GM23338 (cell line): ENCODE results near the gene HOATZ. TPM values are rescaled to one million over a fixed set of nuclear protein-coding genes. Genes with fewer than 3 reads are reported as not detected.

Source experiments
- ATAC-seq: fragments of 200-7000 bp; cut with Tn5 transposase; 3 replicates; pipeline ENCODE4 v1.9.1; 2020
- DNase-seq: peaks from one replicate; pipeline ENCODE4 v3.0.0-alpha.2; 2015; ENCODE audit warnings: low spot score
- H2AFZ ChIP-seq: fragments of 200-600 bp; sonication (generic); 2 replicates; pipeline ENCODE4 v1.8.0; 2016; ENCODE audit warnings: antibody characterized with exemption, mild to moderate bottlenecking, moderate library complexity
- H3F3A ChIP-seq: fragments of 200-600 bp; sonication (generic); replicated peaks from 2 replicates; pipeline ENCODE4 v1.8.0; 2017; ENCODE audit warnings: antibody characterized with exemption, mixed run types, low read depth
- H3K27ac ChIP-seq: fragments of 200-600 bp; sonication (generic); 2 replicates; pipeline ENCODE4 v1.6.1; 2016; ENCODE audit warnings: low read depth
- H3K27me3 ChIP-seq: fragments of 200-600 bp; sonication (generic); 2 replicates; pipeline ENCODE4 v1.8.0; 2016; ENCODE audit warnings: mild to moderate bottlenecking, mixed run types, moderate library complexity; ENCODE audit not compliant: insufficient read depth
- H3K36me3 ChIP-seq: fragments of 200-600 bp; sonication (generic); 2 replicates; pipeline ENCODE4 v1.8.0; 2016; ENCODE audit warnings: mild to moderate bottlenecking; ENCODE audit not compliant: insufficient read depth
- H3K4me1 ChIP-seq: fragments of 200-600 bp; sonication (generic); 2 replicates; pipeline ENCODE4 v1.8.0; 2016; ENCODE audit warnings: mild to moderate bottlenecking, moderate library complexity; ENCODE audit not compliant: insufficient read depth
- H3K4me2 ChIP-seq: fragments of 200-600 bp; sonication (generic); 2 replicates; pipeline ENCODE4 v1.7.1; 2017; ENCODE audit warnings: mixed run types
- H3K4me3 ChIP-seq: fragments of 200-600 bp; sonication (generic); 2 replicates; pipeline ENCODE4 v1.6.1; 2016; ENCODE audit warnings: mixed run types
- H3K79me2 ChIP-seq: fragments of 200-600 bp; sonication (generic); replicated peaks from 2 replicates; pipeline ENCODE4 v1.8.0; 2017; ENCODE audit warnings: mild to moderate bottlenecking; ENCODE audit not compliant: insufficient read depth
- H3K9me2 ChIP-seq: fragments of 200-600 bp; sonication (generic); 2 replicates; pipeline ENCODE4 v1.8.0; 2017; ENCODE audit not compliant: insufficient read depth
- H4K20me1 ChIP-seq: fragments of 200-600 bp; sonication (generic); replicated peaks from 2 replicates; pipeline ENCODE4 v1.8.0; 2017; ENCODE audit warnings: mild to moderate bottlenecking; ENCODE audit not compliant: insufficient read depth
- H3K27ac Mint-ChIP-seq: 2 replicates; pipeline ENCODE4 v1.8.0; 2020; ENCODE audit warnings: inconsistent platforms, mild to moderate bottlenecking, moderate library complexity, mixed read lengths
- H3K27me3 Mint-ChIP-seq: 3 replicates; pipeline ENCODE4 v1.8.0; 2022; ENCODE audit warnings: low read depth, mild to moderate bottlenecking, moderate library complexity, mixed read lengths, inconsistent platforms; ENCODE audit not compliant: insufficient read depth, poor library complexity
- H3K36me3 Mint-ChIP-seq: 3 replicates; pipeline ENCODE4 v1.8.0; 2021; ENCODE audit warnings: low read depth, mild to moderate bottlenecking, inconsistent platforms, moderate library complexity, mixed read lengths
- H3K4me1 Mint-ChIP-seq: 3 replicates; pipeline ENCODE4 v1.8.0; 2020; ENCODE audit warnings: mild to moderate bottlenecking, inconsistent platforms, mixed read lengths
- H3K4me3 Mint-ChIP-seq: 3 replicates; pipeline ENCODE4 v1.8.0; 2021; ENCODE audit warnings: moderate library complexity, mild to moderate bottlenecking, inconsistent platforms, mixed read lengths
- H3K9me3 Mint-ChIP-seq: 3 replicates; pipeline ENCODE4 v1.8.0; 2020; ENCODE audit warnings: moderate library complexity, mild to moderate bottlenecking, inconsistent platforms, mixed read lengths
- CTCF ChIP-seq, 2 experiments: fragments of 200-600 bp in 1 of 2; sonication (generic) in 1 of 2; conservative IDR thresholded peaks; 2 replicates each; pipeline versions ENCODE4 v1.5.1 to v1.6.1; 2016 to 2017; ENCODE audit warnings: antibody characterized with exemption in 2 of 2, low read depth in 2 of 2, mild to moderate bottlenecking in 2 of 2, moderate library complexity in 1 of 2
- EZH2 ChIP-seq: fragments of 200-600 bp; sonication (generic); IDR thresholded peaks from one replicate; pipeline ENCODE4 v1.8.0; 2017; ENCODE audit warnings: antibody characterized with exemption, mild to moderate bottlenecking, low read depth; ENCODE audit not compliant: unreplicated experiment
- EZH2phosphoT487 ChIP-seq: fragments of 200-600 bp; sonication (generic); IDR thresholded peaks from one replicate; pipeline ENCODE4 v1.8.1; 2018; ENCODE audit warnings: antibody characterized with exemption; ENCODE audit not compliant: unreplicated experiment
- NANOG ChIP-seq: IDR thresholded peaks from 2 replicates; pipeline ENCODE4 v1.6.1; 2016; ENCODE audit warnings: antibody characterized with exemption, borderline replicate concordance
- REST ChIP-seq: IDR thresholded peaks from one replicate; pipeline ENCODE4 v1.6.1; 2018; ENCODE audit warnings: antibody characterized with exemption; ENCODE audit not compliant: unreplicated experiment
- STAT1 ChIP-seq: IDR thresholded peaks from one replicate; pipeline ENCODE4 v1.6.1; 2016; ENCODE audit warnings: antibody characterized with exemption; ENCODE audit not compliant: unreplicated experiment
- ZNF114 ChIP-seq: fragments of 250-450 bp; sonication (Bioruptor Pico); IDR thresholded peaks from 2 replicates; pipeline ENCODE4 v1.5.0; 2020; ENCODE audit warnings: mild to moderate bottlenecking, moderate library complexity
- microRNA counts: library from miRNA; unstranded; fragments of <30 nt; microRNA quantifications from one replicate; lab custom pipeline; 2017
- microRNA-seq: library from miRNA; unstranded; fragments of <30 nt; microRNA quantifications from one replicate; pipeline ENCODE4, GENCODE V29; 2017
- polyA plus RNA-seq: library from polyadenylated mRNA; unstranded; fragments of >200 nt; fragmentation: Nextera tagmentation; extraction: Ambion mirVana; gene quantifications from 2 replicates; pipeline ENCODE4 v1.2.1, GENCODE V29; 2016
- small RNA-seq: library from RNA; depleted of rRNA; stranded (forward); fragments of <200 nt; gene quantifications from one replicate; pipeline ENCODE3, GENCODE V24; 2014; ENCODE audit warnings: low replicate concordance
- total RNA-seq: library from RNA; depleted of rRNA; stranded (reverse); fragments of >200 nt; shearing (Covaris generic); gene quantifications from 2 replicates; pipeline ENCODE4 v1.2.3, GENCODE V29; 2014; rRNA removed

The HOATZ gene
- total and polyA plus RNA-seq, 2 experiments from 2014 or later: not detected

- H3K27me3 ChIP-seq: no peaks in the 10 kb centered on the region
- H3K4me1 Mint-ChIP-seq: peaks cover 6% of the 10 kb centered on the region
- H3K36me3 Mint-ChIP-seq: no peaks in the 10 kb centered on the region
- no peaks in the 10 kb centered on the region for H3K79me2 ChIP-seq
- H3K4me3 ChIP-seq: no peak overlapping the region
- no peaks in the 10 kb centered on the region for H3F3A ChIP-seq
- no peaks in the 10 kb centered on the region for H3K27me3 Mint-ChIP-seq
- no peak overlapping the region for H2AFZ ChIP-seq
- no peak overlapping the region for H3K4me3 Mint-ChIP-seq
- peaks cover 3% of the 10 kb centered on the region; the same call in 1 of the 2 replicates for H3K4me1 ChIP-seq
- ATAC-seq (peak; percentile 70), DNase-seq (peak; percentile 87)
- no peaks in the 10 kb centered on the region; the same call in 2 of the 3 replicates for H3K9me3 Mint-ChIP-seq
- no peaks in the 10 kb centered on the region for H4K20me1 ChIP-seq
- H3K27ac ChIP-seq: no peak overlapping the region
- no peaks in the 10 kb centered on the region for H3K9me2 ChIP-seq
- TF ChIP-seq NANOG (no peak), REST (no peak), EZH2phosphoT487 (no peak), STAT1 (no peak), CTCF (conservative IDR thresholded peaks at IDR 0.05; ENCODE audit: low read depth in 2 of 2) (peak; percentile 69 to 83), ZNF114 (no peak), EZH2 (no peak)
- H3K36me3 ChIP-seq: no peaks in the 10 kb centered on the region
- H3K27ac Mint-ChIP-seq: no peak overlapping the region
- no peak overlapping the region for H3K4me2 ChIP-seq
These were observed 71.8 kb downstream of the HOATZ start for GRCh38 chr11:111586388-111586831.

MicroRNA genes within 50 kb of the gene (microRNA counts, 767-probe panel; counts per million panel counts)
- microRNA hsa-miR-34b-3p (lab: Ali Mortazavi, UCI) (not detected), microRNA hsa-miR-34c-3p (lab: Ali Mortazavi, UCI) (not detected), microRNA hsa-miR-34c-5p (lab: Ali Mortazavi, UCI) (not detected)

Small RNAs within 50 kb of the gene (microRNA-seq; reads per million reads assigned to microRNA genes)
- gene MIR34B: 5.1 reads per million, percentile 21 among the genes with 10 or more reads in this experiment
- gene MIR34C: 93.0 reads per million, percentile 63 among the genes with 10 or more reads in this experiment

Small RNAs within 50 kb of the gene (small RNA-seq; reads per million reads assigned to genes)
- 0.25 reads per million, percentile 4 among the genes with 10 or more reads in this experiment for gene MIR34B
- 6.3 reads per million, percentile 94 among the genes with 10 or more reads in this experiment for gene MIR34C

Other genes with a start within 250 kb of the HOATZ start
- gene POU2AF3, start 216.2 kb upstream of the HOATZ start, total RNA-seq: 2.7 and 5.2 TPM in 2 replicates
- gene POU2AF3, start 216.2 kb upstream of the HOATZ start, polyA plus RNA-seq: 2.1 and 3.4 TPM in 2 replicates
- not detected in 2 replicates for gene POU2AF1, start 135.5 kb upstream of the HOATZ start, total RNA-seq
- not detected in 2 replicates for gene POU2AF1, start 135.5 kb upstream of the HOATZ start, polyA plus RNA-seq
- gene BTG4, start 2.4 kb upstream of the HOATZ start, total RNA-seq: 0.31 TPM in 1 of 2 replicates, not detected in the other
- gene BTG4, start 2.4 kb upstream of the HOATZ start, polyA plus RNA-seq: 0.21 TPM in 1 of 2 replicates, not detected in the other
- 4.3 and 6.8 TPM in 2 replicates for gene LAYN, start 25.9 kb downstream of the HOATZ start, total RNA-seq
- gene LAYN, start 25.9 kb downstream of the HOATZ start, polyA plus RNA-seq: 6.8 and 7.9 TPM in 2 replicates
- 6.6 and 6.7 TPM in 2 replicates for gene SIK2, start 87.7 kb downstream of the HOATZ start, total RNA-seq
- gene SIK2, start 87.7 kb downstream of the HOATZ start, polyA plus RNA-seq: 2.3 and 2.6 TPM in 2 replicates